Activated CD4-positive, alpha-beta T cell treated with anti-CD3 and anti-CD28 coated beads, Interleukin-2, amount 50 U/mL, for 24 hours (primary cell): ENCODE data around the gene C1orf167.

Source experiments
- DNase-seq, 2 donors: peaks; one replicate each; pipeline ENCODE4 v3.0.0-alpha.2; 2020; ENCODE audit warnings: low read depth in 1 of 2, low spot score in 1 of 2

The C1orf167 gene

GRCh38 chr1:11759791-11760190 lies 2.2 kb upstream of the C1orf167 start:
- DNase-seq, result no peak

GRCh38 chr1:11761285-11761684 lies 708 bp upstream of the C1orf167 start:
- no peak for DNase-seq

GRCh38 chr1:11764115-11764514 lies 2.1 kb downstream of the C1orf167 start:
- no peak for DNase-seq

- DNase-seq, result no peak
Observed at GRCh38 chr1:11764519-11764918, 2.5 kb downstream of the C1orf167 start.

GRCh38 chr1:11765661-11766428 lies 3.9 kb downstream of the C1orf167 start:
- no peak for DNase-seq

- DNase-seq, result no peak
Observed at GRCh38 chr1:11766429-11766776, 4.4 kb downstream of the C1orf167 start.

DNA sequence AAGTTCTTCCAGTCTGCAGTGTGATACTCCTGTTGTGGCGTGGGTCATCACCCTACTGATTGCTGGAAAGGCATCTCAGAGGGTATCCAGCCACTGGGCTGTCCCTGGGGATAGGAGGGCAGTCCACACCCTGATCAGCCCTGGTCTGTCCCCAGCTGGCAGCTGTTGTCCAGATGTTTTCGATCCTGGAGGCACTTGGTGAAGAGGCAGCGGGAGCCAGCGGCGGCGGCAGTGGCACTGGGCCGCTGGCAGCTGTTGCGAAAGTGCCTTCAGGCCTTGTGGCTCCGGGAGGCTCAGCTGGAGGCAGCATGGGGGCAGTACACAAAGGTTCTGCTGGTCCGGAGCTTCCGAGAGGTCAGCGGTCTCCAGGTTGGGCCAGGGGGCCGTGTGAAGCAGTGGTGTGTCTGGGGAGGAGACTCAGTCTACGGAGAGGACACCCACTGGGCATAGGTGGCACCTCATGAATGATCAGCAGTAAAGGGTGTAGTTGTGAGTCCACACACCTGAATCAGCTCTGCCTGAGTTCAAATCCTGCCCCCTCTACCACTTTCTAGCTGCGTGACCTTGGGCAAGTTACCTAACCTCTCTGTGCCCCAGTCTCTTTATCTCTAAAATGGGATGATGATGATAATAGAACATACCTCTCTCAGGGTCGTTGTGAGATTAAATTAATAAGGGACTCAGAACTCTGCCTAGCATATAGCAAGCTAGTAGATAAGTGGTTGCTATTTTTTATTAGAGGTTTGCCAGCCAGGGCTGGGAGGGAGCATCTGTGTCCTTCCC lies 6.1 kb downstream of the C1orf167 start:
- DNase-seq, result no peak

DNA sequence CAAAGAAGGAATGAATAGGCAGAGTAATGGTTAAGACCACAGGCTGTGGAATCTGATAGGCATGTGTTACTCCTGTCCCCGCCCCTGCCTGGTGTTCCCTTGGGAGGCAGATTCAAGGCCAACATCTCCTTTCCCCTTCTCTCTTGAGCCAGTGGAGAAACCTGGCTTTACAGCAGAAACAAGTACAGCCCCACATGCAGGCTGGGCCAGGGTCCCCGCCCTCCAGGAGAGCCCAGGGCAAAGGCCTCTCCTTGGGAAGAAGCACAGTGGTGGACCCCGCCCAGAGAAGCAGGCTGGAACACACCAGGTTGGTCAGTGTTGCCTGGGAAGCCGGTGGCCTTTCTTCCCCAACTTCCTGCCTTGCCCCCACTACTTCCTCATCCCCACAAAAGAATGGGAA lies 6.8 kb downstream of the C1orf167 start:
- DNase-seq, result no peak

GRCh38 chr1:11769274-11769673 lies 7.3 kb downstream of the C1orf167 start:
- no peak for DNase-seq

- DNase-seq, result no peak
Observed at GRCh38 chr1:11770011-11770410, 8.0 kb downstream of the C1orf167 start.

- no peak for DNase-seq
Observed at GRCh38 chr1:11771481-11772043, 9.6 kb downstream of the C1orf167 start.

DNA sequence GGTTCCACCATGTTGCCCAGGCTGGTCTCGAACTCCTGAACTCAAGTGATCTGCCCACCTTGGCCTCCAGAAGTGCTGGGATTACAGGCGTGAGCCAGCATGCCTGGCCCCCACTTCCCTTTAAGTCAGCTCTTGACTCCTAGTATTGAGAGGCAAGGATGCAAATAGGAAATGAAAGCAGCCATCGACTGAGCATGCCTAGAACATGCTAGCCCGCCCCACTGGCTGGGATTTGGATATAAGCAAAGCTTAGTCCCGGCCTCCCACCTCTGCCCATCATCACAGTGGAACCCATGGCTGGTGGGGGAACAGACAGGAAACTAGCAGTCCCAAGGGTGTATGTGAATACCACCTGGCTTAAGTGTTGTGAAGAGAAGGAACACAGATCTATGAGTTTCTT lies 10.5 kb downstream of the C1orf167 start:
- no peak for DNase-seq

- DNase-seq, result no peak
Observed at GRCh38 chr1:11774753-11775152, 12.8 kb downstream of the C1orf167 start.

- no peak for DNase-seq
Observed at GRCh38 chr1:11777658-11778322, 15.8 kb downstream of the C1orf167 start.

GRCh38 chr1:11778336-11778735 lies 16.3 kb downstream of the C1orf167 start:
- no peak for DNase-seq

- DNase-seq, result no peak
Observed at GRCh38 chr1:11778844-11779623, 17.0 kb downstream of the C1orf167 start.

DNA sequence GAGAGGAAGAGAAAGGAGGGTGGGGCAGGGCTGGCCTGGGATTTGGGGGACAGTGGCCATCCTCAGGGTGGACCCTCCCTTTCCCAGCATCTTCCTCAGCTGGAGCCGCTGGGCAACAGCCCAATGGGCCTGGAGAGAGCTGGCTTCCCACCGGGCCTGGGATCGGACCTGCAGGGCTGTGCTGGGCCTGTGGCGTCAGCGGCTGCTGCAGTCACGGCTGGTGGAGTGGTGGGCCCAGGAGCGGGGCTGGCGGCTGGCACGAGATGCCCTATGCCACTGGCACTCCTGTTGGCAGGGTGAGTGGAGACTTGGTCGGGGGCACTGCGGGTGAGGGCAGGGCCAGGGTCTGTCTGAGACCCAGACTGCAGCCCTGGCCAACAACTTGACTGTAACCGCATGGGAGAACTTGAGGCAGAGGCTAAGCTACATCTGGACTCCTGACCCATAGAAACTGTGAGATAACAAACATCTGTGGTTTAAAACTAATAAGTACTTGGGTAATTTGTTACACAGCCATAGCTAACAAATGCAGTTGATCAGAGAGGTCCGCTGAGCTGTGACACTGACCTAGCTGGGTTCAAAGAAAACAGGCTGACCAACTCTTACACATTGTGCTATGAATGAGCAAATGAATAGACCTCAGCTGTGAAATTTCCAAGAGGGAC lies 17.9 kb downstream of the C1orf167 start:
- DNase-seq, result no peak

GRCh38 chr1:11780380-11781147 lies 18.6 kb downstream of the C1orf167 start:
- no peak for DNase-seq

DNA sequence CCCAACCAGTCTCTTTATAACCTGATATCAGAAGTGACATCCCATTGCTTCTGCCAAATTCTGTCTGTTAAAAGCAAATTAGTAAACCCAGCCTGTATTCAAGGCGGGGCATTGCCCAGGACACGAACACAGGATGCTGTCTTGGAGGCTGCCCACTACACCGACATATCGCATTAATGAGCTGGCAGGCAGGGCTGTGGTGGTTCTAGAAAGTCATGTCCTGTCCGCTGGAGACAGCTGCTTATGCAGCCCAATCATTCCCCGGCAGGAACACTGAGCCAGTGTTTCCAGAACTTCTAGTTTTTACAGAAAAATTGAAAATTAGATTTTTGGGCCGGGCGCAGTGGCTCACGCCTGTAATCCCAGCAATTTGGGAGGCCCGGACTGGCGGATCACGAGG lies 19.3 kb downstream of the C1orf167 start:
- DNase-seq, result no peak
